ENCODE measurements around the gene FXYD5.
"Not testable (repeated sequence)": the region's sequence is repeated elsewhere in the genome, so short reads cannot be mapped to it uniquely, and the experiment has no call there.

FXYD5 gene

GRCh38 chr19:35144259-35144599 lies 10.3 kb upstream of the FXYD5 start:
- H3K4me3 ChIP-seq (ENCODE audit: low read depth, low read length): no peak overlapping the region
- TF ChIP-seq CTCF (IDR thresholded peaks at IDR 0.05; ENCODE audit: low read depth, low read length, missing control alignments): no peak
- DNase-seq (ENCODE audit: low read depth): no peak

GRCh38 chr19:35144600-35145436 lies 9.7 kb upstream of the FXYD5 start:
- no peak for DNase-seq (ENCODE audit: low read depth)

GRCh38 chr19:35146746-35147459 lies 7.6 kb upstream of the FXYD5 start:
- TF ChIP-seq CTCF (IDR thresholded peaks at IDR 0.05; ENCODE audit: low read depth, low read length, missing control alignments): no peak
- DNase-seq (ENCODE audit: low read depth): no peak
- no peak overlapping the region for H3K4me3 ChIP-seq (ENCODE audit: low read depth, low read length)

More at GRCh38 chr19:35144600-35145436, 9.7 kb upstream of the FXYD5 start:
- no peak overlapping the region for H3K4me3 ChIP-seq (ENCODE audit: low read depth, low read length)
- TF ChIP-seq CTCF (IDR thresholded peaks at IDR 0.05; ENCODE audit: low read depth, low read length, missing control alignments): no peak

GRCh38 chr19:35149463-35149862 lies 5.1 kb upstream of the FXYD5 start:
- no peak overlapping the region for H3K4me3 ChIP-seq (ENCODE audit: low read depth, low read length)
- DNase-seq (ENCODE audit: low read depth): no peak
- TF ChIP-seq CTCF (IDR thresholded peaks at IDR 0.05; ENCODE audit: low read depth, low read length, missing control alignments): no peak

GRCh38 chr19:35150445-35150844 lies 4.1 kb upstream of the FXYD5 start:
- H3K4me3 ChIP-seq (ENCODE audit: low read depth, low read length): no peak overlapping the region
- DNase-seq (ENCODE audit: low read depth): no peak
- TF ChIP-seq CTCF (IDR thresholded peaks at IDR 0.05; ENCODE audit: low read depth, low read length, missing control alignments): no peak

GRCh38 chr19:35151273-35152065 lies 3.1 kb upstream of the FXYD5 start:
- DNase-seq (ENCODE audit: low read depth): no peak
- H3K4me3 ChIP-seq (ENCODE audit: low read depth, low read length): no peak overlapping the region
- no peak for TF ChIP-seq CTCF (IDR thresholded peaks at IDR 0.05; ENCODE audit: low read depth, low read length, missing control alignments)

- H3K4me3 ChIP-seq (ENCODE audit: low read depth, low read length); DNase-seq (ENCODE audit: low read depth): not testable (repeated sequence)
These were observed 1.4 kb upstream of the FXYD5 start for GRCh38 chr19:35153129-35153522.

Data from GM12864 (cell line).